Dedifferentiated amniotic fluid mesenchymal stem cell (primary cell): Measurements from ENCODE around the gene GSTA2.
"Not testable (repeated sequence)": the region's sequence is repeated elsewhere in the genome, so short reads cannot be mapped to it uniquely, and the experiment has no call there.

Experiments
- DNase-seq: peaks from one replicate; pipeline ENCODE4 v3.0.0-alpha.2; 2016; ENCODE audit errors: extremely low spot score

Gene GSTA2

GRCh38 chr6:52725535-52726192 is 37.6 kb downstream of the GSTA2 start:
- DNase-seq = no peak

GRCh38 chr6:52725143-52725534 is 38.1 kb downstream of the GSTA2 start:
- no peak for DNase-seq

- peak; percentile 71 for DNase-seq
Measured at GRCh38 chr6:52724406-52725121, 38.7 kb downstream of the GSTA2 start.

- peak; percentile 51 for DNase-seq
Measured at GRCh38 chr6:52724042-52724405, 39.3 kb downstream of the GSTA2 start.

GRCh38 chr6:52720321-52720720 is 43.0 kb downstream of the GSTA2 start:
- DNase-seq = no peak

- DNase-seq = peak; percentile 20
Measured at GRCh38 chr6:52718550-52718949, 44.7 kb downstream of the GSTA2 start.

- not testable (repeated sequence) for DNase-seq
Measured at GRCh38 chr6:52714761-52715160, 48.5 kb downstream of the GSTA2 start.

GRCh38 chr6:52712136-52712535 is 51.1 kb downstream of the GSTA2 start:
- DNase-seq = no peak

GRCh38 chr6:52707963-52708680 is 55.2 kb downstream of the GSTA2 start:
- no peak for DNase-seq

GRCh38 chr6:52706001-52706400 is 57.3 kb downstream of the GSTA2 start:
- no peak for DNase-seq

- DNase-seq = not testable (repeated sequence)
Measured at GRCh38 chr6:52704781-52705502, 58.3 kb downstream of the GSTA2 start.

- no peak for DNase-seq
Measured at GRCh38 chr6:52704060-52704459, 59.2 kb downstream of the GSTA2 start.
